H9 (cell line): ENCODE measurements around the gene PDS5A. TPM values are rescaled to one million over a fixed set of nuclear protein-coding genes. Genes with fewer than 3 reads are reported as not detected.

ENCODE experiments used
- DNase-seq: peaks from one replicate; pipeline ENCODE4 v3.0.0-alpha.2; 2017
- H2AFZ ChIP-seq: one replicate; pipeline ENCODE4 v1.6.1; 2013; ENCODE audit warnings: mild to moderate bottlenecking, low read length, control low read depth, moderate library complexity
- H2AK5ac ChIP-seq: 2 replicates; pipeline ENCODE4 v1.6.1; 2013; ENCODE audit warnings: low read length, control low read depth, mixed read lengths; ENCODE audit not compliant: insufficient read length
- H2BK120ac ChIP-seq: one replicate; pipeline ENCODE4 v1.6.1; 2013; ENCODE audit warnings: low read depth, mild to moderate bottlenecking, low read length, control low read depth, inconsistent platforms; ENCODE audit not compliant: poor library complexity, severe bottlenecking
- H2BK12ac ChIP-seq: 2 replicates; pipeline ENCODE4 v1.6.1; 2013; ENCODE audit warnings: low read length, control low read depth, mixed read lengths, low read depth; ENCODE audit not compliant: insufficient read length
- H2BK15ac ChIP-seq: 2 replicates; pipeline ENCODE4 v1.6.1; 2013; ENCODE audit warnings: low read depth, low read length, control low read depth
- H2BK20ac ChIP-seq: one replicate; pipeline ENCODE4 v1.6.1; 2013; ENCODE audit warnings: low read depth, mild to moderate bottlenecking, low read length, control low read depth, inconsistent platforms; ENCODE audit not compliant: poor library complexity, severe bottlenecking
- H2BK5ac ChIP-seq: 2 replicates; pipeline ENCODE4 v1.6.1; 2013; ENCODE audit warnings: low read length, control low read depth, mixed read lengths; ENCODE audit not compliant: insufficient read length
- H3K14ac ChIP-seq: 2 replicates; pipeline ENCODE4 v1.6.1; 2013; ENCODE audit warnings: low read length, control low read depth; ENCODE audit not compliant: insufficient read depth
- H3K18ac ChIP-seq: 2 replicates; pipeline ENCODE4 v1.6.1; 2013; ENCODE audit warnings: low read depth, mild to moderate bottlenecking, mixed read lengths, low read length, control low read depth; ENCODE audit not compliant: insufficient read length
- H3K23ac ChIP-seq: 2 replicates; pipeline ENCODE4 v1.6.1; 2013; ENCODE audit warnings: low read length, control low read depth, mixed read lengths, low read depth; ENCODE audit not compliant: insufficient read length
- H3K23me2 ChIP-seq: 2 replicates; pipeline ENCODE4 v1.6.1; 2013; ENCODE audit warnings: low read depth, mild to moderate bottlenecking, mixed read lengths, low read length, control low read depth; ENCODE audit not compliant: insufficient read length, poor library complexity, severe bottlenecking
- H3K27ac ChIP-seq: 2 replicates; pipeline ENCODE4 v1.5.1; 2013; ENCODE audit warnings: low read length, control low read depth, mixed read lengths, low read depth; ENCODE audit not compliant: insufficient read length
- H3K27me3 ChIP-seq: 2 replicates; pipeline ENCODE4 v1.6.1; 2013; ENCODE audit warnings: low read length, control low read depth, inconsistent platforms; ENCODE audit not compliant: insufficient read depth
- H3K4ac ChIP-seq: 2 replicates; pipeline ENCODE4 v1.6.1; 2013; ENCODE audit warnings: low read depth, mild to moderate bottlenecking, control low read depth, inconsistent platforms, low read length, moderate library complexity
- H3K4me1 ChIP-seq: 2 replicates; pipeline ENCODE4 v1.6.1; 2013; ENCODE audit warnings: low read length, control low read depth, inconsistent platforms; ENCODE audit not compliant: insufficient read depth
- H3K4me2 ChIP-seq: 2 replicates; pipeline ENCODE4 v1.6.1; 2013; ENCODE audit warnings: low read length, control low read depth, mixed read lengths; ENCODE audit not compliant: insufficient read length, insufficient read depth
- H3K56ac ChIP-seq: 2 replicates; pipeline ENCODE4 v1.6.1; 2013; ENCODE audit warnings: low read depth, mild to moderate bottlenecking, mixed read lengths, low read length, control low read depth; ENCODE audit not compliant: insufficient read length
- H3K79me1 ChIP-seq: 2 replicates; pipeline ENCODE4 v1.6.1; 2013; ENCODE audit warnings: low read depth, mild to moderate bottlenecking, moderate library complexity, low read length, control low read depth, inconsistent platforms; ENCODE audit not compliant: insufficient read depth, poor library complexity, severe bottlenecking
- H3K79me2 ChIP-seq: 2 replicates; pipeline ENCODE4 v1.6.1; 2013; ENCODE audit warnings: low read length, control low read depth, inconsistent platforms; ENCODE audit not compliant: insufficient read depth
- H3K9ac ChIP-seq: 2 replicates; pipeline ENCODE4 v1.6.1; 2013; ENCODE audit warnings: low read length, control low read depth, mixed read lengths; ENCODE audit not compliant: insufficient read length; ENCODE audit errors: extremely low read depth
- H3K9me3 ChIP-seq: one replicate; pipeline ENCODE4 v1.6.1; 2013; ENCODE audit warnings: low read depth, low read length, inconsistent platforms; ENCODE audit not compliant: control insufficient read depth
- H3T11ph ChIP-seq: one replicate; pipeline ENCODE4 v1.6.1; 2013; ENCODE audit warnings: mild to moderate bottlenecking, low read length, control low read depth, inconsistent platforms
- H4K20me1 ChIP-seq: one replicate; pipeline ENCODE4 v1.6.1; 2013; ENCODE audit not compliant: control insufficient read depth, insufficient read length, insufficient read depth
- H4K5ac ChIP-seq: 2 replicates; pipeline ENCODE4 v1.6.1; 2013; ENCODE audit warnings: low read depth, mild to moderate bottlenecking, mixed read lengths, low read length, control low read depth; ENCODE audit not compliant: insufficient read length
- H4K8ac ChIP-seq: replicated peaks from 2 replicates; pipeline ENCODE4 v1.6.1; 2013; ENCODE audit warnings: low read length, control low read depth, mixed read lengths, low read depth; ENCODE audit not compliant: insufficient read length
- H4K91ac ChIP-seq: 2 replicates; pipeline ENCODE4 v1.6.1; 2013; ENCODE audit warnings: low read depth, mild to moderate bottlenecking, moderate library complexity, mixed read lengths, low read length, control low read depth; ENCODE audit not compliant: insufficient read length
- H3K27ac Mint-ChIP-seq, 3 experiments: 2 replicates in 2 of 3; 3 replicates in 1 of 3; pipeline ENCODE4 v1.8.0; 2020 to 2021; ENCODE audit warnings: mixed read lengths in 3 of 3, mild to moderate bottlenecking in 1 of 3, moderate library complexity in 1 of 3
- H3K27me3 Mint-ChIP-seq: 2 replicates; pipeline ENCODE4 v1.8.0; 2021; ENCODE audit warnings: low read depth, mild to moderate bottlenecking, moderate library complexity, mixed read lengths
- H3K36me3 Mint-ChIP-seq, 3 experiments: 2 replicates in 2 of 3; 3 replicates in 1 of 3; pipeline ENCODE4 v1.8.0; 2020 to 2021; ENCODE audit warnings: low read depth in 3 of 3, mixed read lengths in 3 of 3; ENCODE audit not compliant: insufficient read depth in 1 of 3
- H3K4me1 Mint-ChIP-seq, 2 experiments: 2 replicates each; pipeline ENCODE4 v1.8.0; 2020; ENCODE audit warnings: mixed read lengths in 2 of 2
- H3K4me3 Mint-ChIP-seq, 2 experiments: 2 replicates in 1 of 2; 3 replicates in 1 of 2; pipeline ENCODE4 v1.8.0; 2020 to 2021; ENCODE audit warnings: mild to moderate bottlenecking in 2 of 2, mixed read lengths in 2 of 2, moderate library complexity in 1 of 2
- H3K9me3 Mint-ChIP-seq, 2 experiments: 2 replicates in 1 of 2; 3 replicates in 1 of 2; pipeline ENCODE4 v1.8.0; 2020; ENCODE audit warnings: mild to moderate bottlenecking in 2 of 2, mixed read lengths in 2 of 2, moderate library complexity in 1 of 2
- CTCF ChIP-seq: fragments of 200-600 bp; sonication (generic); conservative IDR thresholded peaks from 3 replicates; pipeline ENCODE4 v1.8.0; 2021; ENCODE audit warnings: antibody characterized with exemption, mild to moderate bottlenecking
- WGBS: extraction: QIAGEN DNeasy Blood & Tissue Kit; methylation state at CpG from one replicate; pipeline ENCODE4 v1.1.7; 2013; ENCODE audit warnings: missing lambda C conversion rate, low lambda C conversion rate, mixed read lengths; ENCODE audit not compliant: insufficient read length; ENCODE audit errors: extremely low coverage; 5-methylcytosine and 5-hydroxymethylcytosine counted together
- total RNA-seq: library from RNA; stranded (reverse); gene quantifications from 2 replicates; pipeline ENCODE4 v1.2.1, GENCODE V29; 2021

The PDS5A gene
- total RNA-seq, 1 experiment from 2014 or later: 65.4 TPM

GRCh38 chr4:39818646-39819045 lies 159.1 kb downstream of the PDS5A start:
- H3K36me3 Mint-ChIP-seq: peaks cover 8 to 14% (median 10%) of the 10 kb centered on the region in 3 experiments; a peak in 5 of 7 replicates
- no peak overlapping the region for H3K14ac ChIP-seq

More at GRCh38 chr4:39818646-39819045, 159.1 kb downstream of the PDS5A start:
- TF ChIP-seq CTCF: no peak
- no peak overlapping the region for H2BK20ac ChIP-seq
- no peak overlapping the region for H4K91ac ChIP-seq
- no peak overlapping the region for H3K4me3 Mint-ChIP-seq
- no peak overlapping the region for H3K4ac ChIP-seq
- no peak overlapping the region for H3K9ac ChIP-seq
- H2BK15ac ChIP-seq: no peak overlapping the region
- H3K9me3 ChIP-seq: no peaks in the 10 kb centered on the region
- no peaks in the 10 kb centered on the region for H3K79me2 ChIP-seq
- no peaks in the 10 kb centered on the region for H3K79me1 ChIP-seq
- no peak overlapping the region for H3K4me2 ChIP-seq
- no peaks in the 10 kb centered on the region for H3K23me2 ChIP-seq
- H3K23ac ChIP-seq: no peak overlapping the region
- no peak overlapping the region for H4K8ac ChIP-seq
- H2BK12ac ChIP-seq: no peak overlapping the region
- H3K27ac ChIP-seq: no peak overlapping the region
- H3K18ac ChIP-seq: no peak overlapping the region
- no peak overlapping the region for H4K5ac ChIP-seq
- H3K56ac ChIP-seq: no peak overlapping the region
- no peak overlapping the region for H2AFZ ChIP-seq
- no peak overlapping the region for H2AK5ac ChIP-seq
- no peaks in the 10 kb centered on the region for H4K20me1 ChIP-seq
- peaks cover 10 to 15% of the 10 kb centered on the region in 2 experiments for H3K4me1 Mint-ChIP-seq
- peak overlapping the region in 2 of 3 experiments; percentile 21 to 84; a peak in 4 of 7 replicates for H3K27ac Mint-ChIP-seq
- no peaks in the 10 kb centered on the region; the same call in 1 of the 2 replicates for H3K4me1 ChIP-seq
- no peak overlapping the region for H2BK120ac ChIP-seq
- H3K27me3 ChIP-seq: no peaks in the 10 kb centered on the region
- H3K9me3 Mint-ChIP-seq: peaks cover 4 to 11% of the 10 kb centered on the region in 2 experiments; a peak in 3 of 5 replicates
- no peak overlapping the region for H3T11ph ChIP-seq
- WGBS: no CpG with 5 or more reads among the region's 5 CpGs
- H2BK5ac ChIP-seq: no peak overlapping the region
- no peak for DNase-seq
- no peaks in the 10 kb centered on the region for H3K27me3 Mint-ChIP-seq
